HG03135 (cell line): ENCODE data around the gene NDNF.

Source experiments
- ATAC-seq: cut with Tn5 transposase; IDR thresholded peaks from one replicate; pipeline ENCODE4 v1.9.1; 2021; ENCODE audit warnings: mild to moderate bottlenecking, moderate library complexity; ENCODE audit not compliant: unreplicated experiment

NDNF gene

GRCh38 chr4:121072224-121073003 is at the start of gene NDNF:
Gene NDNF, minus strand, starts transcription at chr4:121072535. Its CDS starts 26,698 bp downstream, at chr4:121045837.
- ATAC-seq, result peak; percentile 65

GRCh38 chr4:121119715-121120114 is 47.4 kb upstream of the NDNF start:
- no peak for ATAC-seq

GRCh38 chr4:121118344-121118743 is 46.0 kb upstream of the NDNF start:
- ATAC-seq, result no peak

GRCh38 chr4:121114756-121115155 is 42.4 kb upstream of the NDNF start:
- ATAC-seq, result no peak

- ATAC-seq, result no peak
Observed at GRCh38 chr4:121112530-121112929, 40.2 kb upstream of the NDNF start.

- ATAC-seq, result no peak
Observed at GRCh38 chr4:121108557-121108956, 36.2 kb upstream of the NDNF start.

GRCh38 chr4:121107507-121107906 is 35.2 kb upstream of the NDNF start:
- no peak for ATAC-seq

- no peak for ATAC-seq
Observed at GRCh38 chr4:121100093-121100775, 27.9 kb upstream of the NDNF start.

GRCh38 chr4:121098266-121098665 is 25.9 kb upstream of the NDNF start:
- no peak for ATAC-seq

- ATAC-seq, result no peak
Observed at GRCh38 chr4:121096629-121097028, 24.3 kb upstream of the NDNF start.

GRCh38 chr4:121096191-121096590 is 23.9 kb upstream of the NDNF start:
- ATAC-seq, result no peak

GRCh38 chr4:121094297-121094966 is 22.1 kb upstream of the NDNF start:
- ATAC-seq, result no peak

- no peak for ATAC-seq
Observed at GRCh38 chr4:121093261-121093660, 20.9 kb upstream of the NDNF start.

- ATAC-seq, result no peak
Observed at GRCh38 chr4:121091941-121092340, 19.6 kb upstream of the NDNF start.

GRCh38 chr4:121088867-121089266 is 16.5 kb upstream of the NDNF start:
- no peak for ATAC-seq

GRCh38 chr4:121079376-121079775 is 7.0 kb upstream of the NDNF start:
- no peak for ATAC-seq

- ATAC-seq, result no peak
Observed at GRCh38 chr4:121077496-121077895, 5.2 kb upstream of the NDNF start.

- no peak for ATAC-seq
Observed at GRCh38 chr4:121076416-121076815, 4.1 kb upstream of the NDNF start.

- ATAC-seq, result no peak
Observed at GRCh38 chr4:121073672-121074381, 1.5 kb upstream of the NDNF start.

- ATAC-seq, result no peak
Observed at GRCh38 chr4:121073004-121073435, 685 bp upstream of the NDNF start.

GRCh38 chr4:121071640-121072223 is 603 bp downstream of the NDNF start:
- ATAC-seq, result no peak
